Measurements from ENCODE around the gene SPATA6L. TPM values are rescaled to one million over a fixed set of nuclear protein-coding genes. Genes with fewer than 3 reads are reported as not detected.

SPATA6L gene
- total and polyA plus RNA-seq, 2 of the 4 experiments (the other 2 are of a cell fraction): 0.18 to 0.84 TPM

- no TSS peak for BruUV-seq (replicated peaks)
Observed at GRCh38 chr9:4700091-4700490, 33.8 kb upstream of the SPATA6L start.

More at GRCh38 chr9:4700091-4700490, 33.8 kb upstream of the SPATA6L start:
- Histone ChIP-seq H3K27me3 (ENCODE audit: control insufficient read depth, insufficient read depth, low read length) (no peaks in the 10 kb centered on the region), H4K20me1 (ENCODE audit: insufficient read depth, low read length) (0 out of 2 replicates have a peak, but pooled peaks cover 3% of the 10 kb centered on the region), H3K4me2 (ENCODE audit: low read depth, low read length) (no peak overlapping the region), H3K9me1 (ENCODE audit: insufficient read depth, low read length) (no peaks in the 10 kb centered on the region), H3K9ac (ENCODE audit: low read depth, low read length) (no peak overlapping the region), H3K4me3 (ENCODE audit: insufficient read depth, low read depth, low read length) (no peak overlapping the region), H4K91ac (ENCODE audit: insufficient read depth, low read depth, low read length) (no peak overlapping the region), H2AFZ (replicated peaks; ENCODE audit: low read length, poor library complexity) (no peak overlapping the region), H3K4me1 (ENCODE audit: control insufficient read depth, insufficient read depth, low read length) (peaks cover 3% of the 10 kb centered on the region; the same call in 1 of the 2 replicates), H2AK9ac (replicated peaks; ENCODE audit: low read depth, low read length, poor library complexity) (no peak overlapping the region), H3K79me1 (ENCODE audit: low read depth in 1 of 2, low read length in 2 of 2) (peaks cover 8 to 14% of the 10 kb centered on the region in 2 experiments; a peak in 3 of 4 replicates), H3K36me3 (ENCODE audit: control insufficient read depth, insufficient read depth, low read length) (peaks cover 10% of the 10 kb centered on the region), H3K27ac (ENCODE audit: insufficient read depth, low read length) (no peak overlapping the region), H4K5ac (ENCODE audit: low read depth, low read length) (no peak overlapping the region), H3K4ac (ENCODE audit: low read depth, low read length) (no peak overlapping the region), H2AK5ac (ENCODE audit: low read depth, low read length) (no peak overlapping the region), H3K9me3 (ENCODE audit: control insufficient read depth, insufficient read depth, low read length) (no peaks in the 10 kb centered on the region), H3K56ac (ENCODE audit: extremely low read depth, insufficient read depth, low read length) (no peak overlapping the region), H3K14ac (replicated peaks; ENCODE audit: low read depth, low read length) (no peak overlapping the region), H2BK20ac (ENCODE audit: low read depth, low read length) (no peak overlapping the region), H2BK120ac (ENCODE audit: low read depth, low read length) (no peak overlapping the region), H3K18ac (ENCODE audit: low read depth, low read length) (no peak overlapping the region), H4K8ac (ENCODE audit: low read depth in 2 of 2, low read length in 2 of 2) (no peak overlapping the region), H3K23ac (ENCODE audit: low read depth, low read length) (no peak overlapping the region), H2BK5ac (ENCODE audit: low read depth, low read length, poor library complexity, severe bottlenecking) (no peak overlapping the region), H2BK15ac (ENCODE audit: low read depth, low read length) (no peak overlapping the region)
- CTCF ChIA-PET: no interaction called here
- intact Hi-C loops (cut with micrococcal nuclease) (no loop called here), in situ Hi-C loops (cut with MboI; ENCODE audit: low sequenced_read_pairs) (no loop called here), dilution Hi-C loops (cut with HindIII; ENCODE audit: low sequenced_read_pairs, unreplicated experiment) (no loop called here)
- TF ChIP-seq BHLHE40 (IDR thresholded peaks at IDR 0.05; ENCODE audit: low read depth, low read length) (no peak), ELK1 (IDR thresholded peaks at IDR 0.05; ENCODE audit: borderline replicate concordance, low read depth, low read length) (no peak), MXI1 (IDR thresholded peaks at IDR 0.05; ENCODE audit: borderline replicate concordance, low read depth, low read length) (no peak), POLR2A (IDR thresholded peaks at IDR 0.05; ENCODE audit: low read depth, low read length) (no peak), CEBPB (IDR thresholded peaks at IDR 0.05; ENCODE audit: low read depth, low read length) (peak; percentile 85), MAZ (IDR thresholded peaks at IDR 0.05; ENCODE audit: borderline replicate concordance, low read depth, low read length) (no peak), CHD1 (IDR thresholded peaks at IDR 0.05; ENCODE audit: low read depth, low read length) (no peak), RCOR1 (IDR thresholded peaks at IDR 0.05; ENCODE audit: insufficient replicate concordance, low read length) (no peak)
- POLR2A ChIA-PET (ENCODE audit: unreplicated experiment): no interaction called here
- 92% methylated on average over 2 of the region's 3 CpGs; no CpG with 5 or more reads in 1 of the 2 experiments for WGBS, 2 experiments (ENCODE audit: extremely low coverage in 2 of 2, insufficient read length in 1 of 2)
- peak; percentile 32; the same call in 1 of the 2 replicates for ATAC-seq (ENCODE audit: low read depth)
- peak; percentile 10 for DNase-seq
